Bronchial epithelial cell (primary cell): ENCODE measurements around the gene SYCP2. TPM values are rescaled to one million over a fixed set of nuclear protein-coding genes. Genes with fewer than 3 reads are reported as not detected.
A peak's percentile ranks its signal among the peaks of the same experiment; 100 is the strongest.
"Not testable (repeated sequence)": the region's sequence is repeated elsewhere in the genome, so short reads cannot be mapped to it uniquely, and the experiment has no call there.

Experiments used
- DNase-seq: peaks from one replicate; pipeline ENCODE4 v3.0.0-alpha.2; 2010; ENCODE audit warnings: low read depth
- FAIRE-seq: peaks from 2 replicates; lab custom pipeline; 2011; peaks lifted over from hg19 to GRCh38; lab: Jason Lieb, UNC
- H3K27me3 ChIP-seq: 2 replicates; pipeline ENCODE4 v1.5.1; 2011; ENCODE audit warnings: low read length; ENCODE audit not compliant: control insufficient read depth, insufficient read depth
- H3K36me3 ChIP-seq: 2 replicates; pipeline ENCODE4 v1.5.1; 2011; ENCODE audit warnings: low read length; ENCODE audit not compliant: control insufficient read depth, insufficient read depth
- H3K4me3 ChIP-seq: 2 replicates; pipeline ENCODE4 v1.5.1; 2011; ENCODE audit warnings: mild to moderate bottlenecking, low read depth, low read length, control low read depth
- CTCF ChIP-seq: IDR thresholded peaks from 2 replicates; pipeline ENCODE4 v1.5.1; 2011; ENCODE audit warnings: mild to moderate bottlenecking, moderate library complexity, low read length, control low read depth, inconsistent platforms; ENCODE audit not compliant: insufficient read depth, severe bottlenecking
- total RNA-seq: library from RNA; depleted of rRNA; stranded (reverse); fragments of >200 nt; gene quantifications from 2 replicates; pipeline ENCODE4 v1.2.1, GENCODE V29; 2014

Gene SYCP2
- total RNA-seq, 1 donor from 2014 or later = 0.26 TPM

- FAIRE-seq = no peak
- H3K27me3 ChIP-seq = no peaks in the 10 kb centered on the region
- TF ChIP-seq CTCF = no peak
- no peak for DNase-seq
- no peak overlapping the region for H3K4me3 ChIP-seq
- H3K36me3 ChIP-seq = no peaks in the 10 kb centered on the region
These were observed 25.2 kb upstream of the SYCP2 start for GRCh38 chr20:59958626-59959025.

- Histone ChIP-seq H3K27me3 (no peaks in the 10 kb centered on the region), H3K36me3 (no peaks in the 10 kb centered on the region), H3K4me3 (no peak within 1 kb of the TSS)
- no peak for TF ChIP-seq CTCF
- FAIRE-seq (no peak), DNase-seq (no peak)
These were observed 24.7 kb upstream of the SYCP2 start, which contains the start of gene CDH26 for GRCh38 chr20:59958123-59958522. CDH26 (plus strand) TSS chr20:59958423; CDS start chr20:59958727, 304 bp downstream.

- not testable (repeated sequence) for H3K27me3 ChIP-seq, H3K36me3 ChIP-seq, DNase-seq, H3K4me3 ChIP-seq, FAIRE-seq
These were observed 24.1 kb upstream of the SYCP2 start for GRCh38 chr20:59957568-59957967.

GRCh38 chr20:59955131-59955796 is 21.8 kb upstream of the SYCP2 start:
- FAIRE-seq = no peak
- no peaks in the 10 kb centered on the region for H3K27me3 ChIP-seq
- TF ChIP-seq CTCF = peak; percentile 41

GRCh38 chr20:59954718-59955117 is 21.3 kb upstream of the SYCP2 start:
- DNase-seq (no peak), FAIRE-seq (no peak)
- Histone ChIP-seq H3K36me3 (no peaks in the 10 kb centered on the region), H3K27me3 (no peaks in the 10 kb centered on the region), H3K4me3 (no peak overlapping the region)
- no peak for TF ChIP-seq CTCF

More at GRCh38 chr20:59955131-59955796, 21.8 kb upstream of the SYCP2 start:
- no peak for DNase-seq
- Histone ChIP-seq H3K4me3 (no peak overlapping the region), H3K36me3 (no peaks in the 10 kb centered on the region)

GRCh38 chr20:59949911-59950310 is 16.5 kb upstream of the SYCP2 start:
- FAIRE-seq (no peak), DNase-seq (no peak)
- Histone ChIP-seq H3K27me3 (no peaks in the 10 kb centered on the region), H3K4me3 (no peak overlapping the region), H3K36me3 (no peaks in the 10 kb centered on the region)
- no peak for TF ChIP-seq CTCF
